IPS-NIHi7 (cell line): ENCODE data around the gene SPARCL1.

Experiments
- DNase-seq: peaks from one replicate; pipeline ENCODE4 v3.0.0; 2012; ENCODE audit warnings: mixed read lengths; ENCODE audit errors: extremely low spot score

Gene SPARCL1

DNA sequence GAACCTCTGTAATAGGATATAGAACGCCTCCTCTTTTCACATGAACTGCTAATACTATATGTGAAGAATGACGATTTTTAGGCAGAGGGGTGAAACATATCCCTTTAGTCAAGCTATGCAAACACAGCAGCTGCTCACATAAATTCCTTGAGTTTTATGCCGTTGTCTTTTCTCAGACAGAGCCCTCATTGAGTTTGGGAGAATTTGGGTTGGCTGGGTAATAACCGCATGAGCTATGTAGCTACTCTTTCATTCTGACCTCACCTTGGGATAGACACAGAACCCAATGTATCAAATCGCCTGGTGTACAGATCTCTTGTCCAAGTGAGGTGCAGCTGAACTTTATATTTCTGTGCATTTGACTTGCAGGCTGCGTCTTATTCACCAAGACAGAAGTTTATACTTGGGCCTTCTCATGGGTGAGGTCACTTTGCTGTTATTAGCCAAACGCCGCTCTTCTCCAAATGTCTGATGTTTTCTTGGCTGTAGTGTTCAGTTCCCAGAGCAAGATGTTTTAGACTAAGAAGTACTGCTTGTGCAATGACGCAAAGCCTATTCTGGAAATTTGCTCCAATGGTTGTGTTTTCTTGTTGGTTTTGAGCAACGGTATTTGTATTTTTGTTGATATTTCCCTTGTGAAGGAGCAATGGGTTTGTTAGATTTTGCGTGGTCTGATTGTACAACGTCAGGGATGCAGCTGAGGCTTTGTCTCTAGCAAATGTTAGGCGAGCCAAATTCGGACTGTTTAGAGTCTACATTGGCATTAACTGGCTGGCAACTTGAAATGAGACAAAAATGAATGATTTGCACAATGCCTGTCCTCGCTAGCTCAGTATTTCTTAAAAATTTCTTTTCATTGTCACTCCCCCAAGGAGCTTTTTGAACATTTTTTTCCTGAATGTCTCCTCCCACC is 11.2 kb upstream of the SPARCL1 start:
- no peak for DNase-seq

GRCh38 chr4:87532907-87533306 is 3.7 kb upstream of the SPARCL1 start:
- no peak for DNase-seq

DNA sequence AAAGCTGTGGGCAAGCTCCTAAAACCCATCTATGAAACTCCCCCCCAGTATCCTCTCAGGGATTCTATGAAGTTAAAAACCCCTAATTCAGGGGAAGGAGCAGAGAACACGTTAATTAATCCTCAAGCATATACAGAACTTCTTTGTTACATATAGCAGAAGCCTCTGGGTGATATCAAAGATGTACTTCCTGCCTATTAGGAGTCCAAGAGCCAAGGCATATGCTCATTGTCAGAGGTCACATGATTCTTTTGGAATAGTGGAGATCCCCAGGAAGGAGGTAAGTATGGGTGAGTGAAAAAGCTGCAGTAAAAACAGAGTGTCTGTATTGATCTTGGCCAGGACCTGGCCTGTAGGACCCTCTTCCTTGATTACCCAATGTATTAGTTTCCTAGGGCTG is 2.9 kb upstream of the SPARCL1 start:
- no peak for DNase-seq

DNA sequence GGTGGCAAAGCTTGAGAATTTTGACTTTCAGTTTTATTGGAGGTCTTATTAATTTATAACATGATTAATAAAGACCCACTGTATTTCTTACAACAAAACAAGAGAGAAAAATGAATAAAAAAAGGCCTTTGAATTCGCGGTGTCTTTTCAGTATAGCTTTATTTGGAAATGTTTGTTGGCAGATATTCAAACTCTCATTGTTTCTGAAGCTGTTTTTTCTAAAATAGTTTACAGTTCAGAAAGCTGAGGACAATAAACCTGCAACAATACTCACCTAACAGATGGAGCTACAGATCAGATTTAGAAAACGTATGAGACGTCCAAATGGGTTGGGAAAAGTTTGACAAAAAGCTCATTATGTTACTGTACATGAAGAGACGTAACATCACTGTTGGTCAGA is 2.4 kb upstream of the SPARCL1 start:
- no peak for DNase-seq

DNA sequence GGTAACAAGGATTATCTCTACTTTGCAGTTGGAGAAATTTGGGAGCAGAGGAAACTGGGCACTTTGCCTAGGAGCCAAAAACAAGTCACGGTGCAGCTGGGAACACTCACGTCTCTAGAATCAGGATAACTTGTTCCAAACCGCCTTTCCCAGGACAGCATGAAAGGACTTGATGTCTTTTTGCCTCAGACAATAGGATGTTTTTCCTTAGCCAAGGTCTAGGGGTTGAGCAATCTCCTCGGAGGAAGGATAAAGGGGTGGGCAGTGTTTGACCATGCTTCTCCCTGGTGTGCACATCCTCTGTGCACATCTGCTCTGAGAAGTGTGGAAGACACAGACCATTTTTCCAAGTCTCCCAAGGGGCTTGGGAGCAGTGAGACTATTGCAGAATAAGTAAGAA is 1.7 kb upstream of the SPARCL1 start:
- no peak for DNase-seq

GRCh38 chr4:87530229-87530628 is 1.1 kb upstream of the SPARCL1 start:
- no peak for DNase-seq

DNA sequence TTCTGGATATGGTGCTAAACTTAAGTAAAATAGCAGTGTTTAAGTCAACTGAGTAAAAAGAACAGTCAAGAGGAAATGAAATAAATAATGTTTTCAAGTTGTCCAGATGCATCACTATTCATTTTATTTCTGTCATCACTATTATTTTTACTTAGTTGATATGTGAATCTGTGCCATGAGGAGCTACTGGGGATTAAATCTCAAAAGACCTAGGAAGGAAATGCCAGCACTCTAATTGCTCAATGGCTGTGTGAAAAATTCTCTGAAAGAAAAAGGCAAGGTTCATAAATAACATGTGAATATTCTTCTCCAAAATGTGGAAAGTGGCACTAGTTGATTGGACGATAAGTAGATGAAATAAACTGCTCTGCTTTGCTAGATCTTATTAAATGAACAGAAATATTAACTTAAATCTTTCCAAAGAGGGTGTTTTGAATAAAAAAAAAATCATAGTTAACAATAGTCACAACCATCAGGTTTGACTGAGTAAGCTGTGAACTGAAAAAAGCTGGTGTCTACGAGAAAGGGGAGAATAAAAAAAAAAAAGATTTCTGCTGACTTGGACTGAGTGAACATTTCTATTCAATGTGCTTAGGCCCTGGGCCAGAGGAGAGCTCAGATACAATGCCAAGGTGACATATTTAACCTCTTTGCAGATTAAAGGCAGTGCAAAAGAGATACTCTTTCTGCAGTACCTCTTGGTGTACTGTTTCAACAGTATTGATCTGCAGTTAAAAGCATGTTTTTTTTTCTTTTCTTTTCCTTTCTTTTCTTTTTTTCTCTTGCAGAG is 1.6 kb downstream of the SPARCL1 start:
- DNase-seq: no peak

- DNase-seq: no peak
Observed at GRCh38 chr4:87525636-87526295, 3.4 kb downstream of the SPARCL1 start.

GRCh38 chr4:87524456-87524855 is 4.7 kb downstream of the SPARCL1 start:
- DNase-seq: no peak

DNA sequence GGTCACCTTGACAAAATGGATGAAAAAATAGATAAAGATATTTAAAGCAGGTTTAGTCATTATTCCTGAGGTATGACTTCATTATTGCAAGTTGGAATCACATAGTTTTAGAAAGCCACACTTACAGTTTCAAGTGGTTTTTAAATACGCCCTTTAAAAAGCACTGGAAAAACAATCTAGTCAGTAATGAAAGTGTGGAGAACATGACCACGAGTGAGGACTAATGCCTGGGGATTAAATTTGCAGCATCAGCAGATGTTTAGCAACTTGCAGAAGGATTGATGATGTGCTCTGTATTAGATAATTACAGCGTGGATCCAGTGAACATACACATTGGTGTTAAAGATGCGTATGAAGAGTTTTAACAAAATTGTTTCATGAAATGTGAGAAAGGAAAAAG is 5.9 kb downstream of the SPARCL1 start:
- no peak for DNase-seq

- DNase-seq: no peak
Observed at GRCh38 chr4:87521757-87522374, 7.3 kb downstream of the SPARCL1 start.

DNA sequence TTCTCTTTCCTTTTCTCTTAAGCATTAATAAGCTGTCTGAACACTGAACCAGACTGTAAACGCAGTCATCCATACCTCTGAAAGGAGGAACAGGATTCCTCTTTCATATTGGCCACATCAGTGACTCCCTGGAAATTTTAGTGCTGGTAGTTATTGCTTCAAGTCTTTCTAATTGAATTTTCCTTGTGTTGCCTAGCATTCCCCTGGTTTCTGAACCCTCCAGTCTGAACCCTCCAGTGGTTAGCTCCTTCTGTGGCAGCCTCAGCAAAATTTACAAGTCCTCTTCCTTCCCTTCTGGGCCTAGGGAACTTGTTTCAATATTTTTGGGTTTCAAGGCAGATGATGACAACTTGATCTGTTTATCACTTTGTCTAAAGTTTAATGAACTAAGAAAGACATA is 7.9 kb downstream of the SPARCL1 start:
- no peak for DNase-seq

- DNase-seq: no peak
Observed at GRCh38 chr4:87517621-87518020, 11.6 kb downstream of the SPARCL1 start.

GRCh38 chr4:87516683-87517082 is 12.5 kb downstream of the SPARCL1 start:
- DNase-seq: no peak

- DNase-seq: no peak
Observed at GRCh38 chr4:87512400-87512799, 16.8 kb downstream of the SPARCL1 start.

DNA sequence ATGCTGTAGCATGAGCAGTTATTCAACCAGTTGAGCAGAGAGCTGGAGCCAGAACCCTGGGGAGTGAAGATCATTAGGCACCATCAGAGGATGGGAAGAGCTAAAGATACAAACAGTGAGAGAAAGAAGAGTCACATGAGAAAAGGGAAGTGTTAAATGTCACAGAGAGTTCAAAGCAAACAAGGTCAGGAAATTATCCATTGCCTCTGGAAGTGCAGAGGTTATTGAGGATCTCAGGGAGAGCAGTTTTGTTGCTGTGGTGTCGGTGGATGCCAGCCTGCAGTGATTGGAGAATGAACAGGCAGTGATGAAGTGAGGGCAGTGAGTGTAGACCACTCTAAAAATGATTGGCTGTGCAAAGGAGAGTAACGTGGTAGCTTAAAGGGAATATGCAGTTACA is 17.7 kb downstream of the SPARCL1 start:
- no peak for DNase-seq

- no peak for DNase-seq
Observed at GRCh38 chr4:87510747-87511146, 18.4 kb downstream of the SPARCL1 start.

DNA sequence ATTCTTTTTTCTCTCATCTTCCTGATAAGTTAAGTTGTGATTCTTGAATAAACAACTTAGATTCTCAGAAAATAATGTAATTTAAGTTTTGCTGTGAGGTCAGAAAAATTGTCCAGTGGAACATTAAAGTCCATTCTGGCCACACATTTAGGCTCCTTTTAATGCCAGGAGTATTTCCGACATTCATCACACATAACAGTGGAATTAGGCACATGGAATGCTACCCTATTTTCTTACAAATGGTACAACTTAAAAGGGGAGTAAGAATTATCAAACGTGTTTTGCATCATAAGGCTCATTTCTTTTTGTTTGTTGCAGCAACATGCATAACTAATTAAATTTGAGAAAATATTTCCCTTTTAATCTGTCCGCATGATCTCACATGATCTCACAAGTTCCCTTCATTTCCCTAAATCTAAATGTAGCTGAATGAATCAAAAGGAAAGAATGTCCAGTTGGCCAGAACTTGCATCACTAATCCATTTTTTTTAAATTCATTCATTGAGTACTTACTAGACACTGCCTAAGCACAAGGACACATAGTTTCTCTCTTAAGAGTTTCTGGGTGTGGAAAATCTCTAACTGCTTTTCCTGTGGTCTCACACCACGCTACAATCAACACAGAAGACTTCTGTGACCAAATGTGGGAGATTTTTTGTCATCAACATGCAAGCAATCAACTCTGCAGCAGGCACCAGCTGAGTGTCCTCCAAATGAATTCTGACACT is 22.0 kb downstream of the SPARCL1 start:
- DNase-seq: no peak

GRCh38 chr4:87505862-87506261 is 23.3 kb downstream of the SPARCL1 start:
- DNase-seq: peak; percentile 35

DNA sequence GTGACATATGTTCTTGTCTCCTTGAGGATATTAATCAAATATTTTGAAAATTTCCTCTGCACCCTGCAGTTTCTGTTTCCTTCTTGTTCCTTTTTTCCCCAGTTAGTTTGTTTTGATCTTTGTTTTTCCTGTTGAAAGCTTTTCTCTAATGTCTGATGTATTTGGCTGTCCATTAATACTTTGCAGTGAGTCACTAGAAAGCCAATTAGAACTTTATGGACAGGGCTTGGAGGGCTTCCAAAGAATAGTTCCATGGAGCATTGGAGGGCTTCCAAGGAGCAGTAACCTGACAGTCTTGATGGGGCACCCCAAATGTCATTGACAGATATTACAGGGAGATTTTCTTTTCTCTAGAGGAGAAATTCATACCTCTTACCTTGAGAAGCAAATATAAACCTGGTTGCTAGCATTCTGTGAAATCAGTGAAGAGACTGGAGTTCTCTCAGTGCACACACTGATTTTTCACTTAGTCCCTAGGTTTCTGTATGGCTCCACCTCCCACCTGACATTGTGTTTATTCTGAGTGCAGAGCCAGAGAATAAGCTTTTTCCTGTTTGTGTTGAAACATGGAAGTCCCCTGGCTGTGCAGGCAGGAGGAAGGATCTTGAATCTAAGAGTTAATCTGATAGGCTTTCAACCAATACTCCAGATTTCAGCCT is 26.5 kb downstream of the SPARCL1 start:
- DNase-seq: no peak

DNA sequence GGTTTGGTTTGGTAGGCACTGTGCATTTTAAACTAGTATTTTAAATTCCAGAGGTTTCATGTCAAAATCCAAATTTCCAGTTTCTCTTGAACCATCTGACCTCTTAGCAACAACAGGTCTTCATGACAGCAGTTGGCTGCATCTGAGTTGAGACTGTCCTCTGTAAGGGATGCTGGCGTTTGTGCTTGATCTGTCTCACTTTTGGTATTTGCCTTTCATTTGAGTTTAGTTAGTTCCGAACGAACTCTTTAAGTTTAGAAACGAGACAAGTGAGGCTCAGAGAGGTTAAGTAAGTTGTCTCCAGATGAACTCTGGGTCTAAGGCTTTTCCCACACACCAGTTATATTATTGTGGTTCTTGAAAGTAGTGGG is 29.1 kb downstream of the SPARCL1 start:
- DNase-seq: no peak
